H1 (cell line): ENCODE results near the gene PROKR1. TPM values are rescaled to one million over a fixed set of nuclear protein-coding genes. Genes with fewer than 3 reads are reported as not detected.

ENCODE experiments used
- CTCF ChIA-PET: fragments of 300-600 bp; sonication (Branson Sonifier 250); formaldehyde crosslinking; loops from one replicate; lab custom pipeline; 2021; ENCODE audit not compliant: partially characterized antibody; lab: Charles Lee
- POLR2A ChIA-PET: fragments of 300-600 bp; sonication (Branson Sonifier 250); formaldehyde crosslinking; loops from one replicate; lab custom pipeline; 2021; ENCODE audit warnings: inconsistent platforms; ENCODE audit not compliant: partially characterized antibody; lab: Charles Lee
- DNase-seq, 2 experiments: peaks; one replicate each; pipeline versions ENCODE4 v3.0.0 to v3.0.0-alpha.2; 2010 to 2022; ENCODE audit warnings: low spot score in 2 of 2, low read depth in 1 of 2, mixed read lengths in 1 of 2
- FAIRE-seq: peaks from 2 replicates; lab custom pipeline; 2011; peaks lifted over from hg19 to GRCh38; lab: Jason Lieb, UNC
- H2AFZ ChIP-seq: 2 replicates; pipeline ENCODE4 v1.8.1; 2012; ENCODE audit warnings: low read length, inconsistent platforms
- H2AK5ac ChIP-seq: 2 replicates; pipeline ENCODE4 v1.6.1; 2013; ENCODE audit warnings: low read depth, low read length
- H2BK120ac ChIP-seq: replicated peaks from 2 replicates; pipeline ENCODE3; 2013; ENCODE audit warnings: low read depth, low read length, inconsistent platforms
- H2BK12ac ChIP-seq: 2 replicates; pipeline ENCODE4 v1.6.1; 2013; ENCODE audit warnings: low read depth, low read length
- H2BK15ac ChIP-seq: 2 replicates; pipeline ENCODE4 v1.6.1; 2013; ENCODE audit warnings: low read length
- H2BK20ac ChIP-seq: 2 replicates; pipeline ENCODE4 v1.6.1; 2013; ENCODE audit warnings: low read length
- H2BK5ac ChIP-seq: 2 replicates; pipeline ENCODE4 v1.6.1; 2013; ENCODE audit warnings: low read depth, low read length
- H3K14ac ChIP-seq: 2 replicates; pipeline ENCODE4 v1.6.1; 2013; ENCODE audit warnings: inconsistent platforms; ENCODE audit not compliant: insufficient read length
- H3K18ac ChIP-seq: 2 replicates; pipeline ENCODE4 v1.6.1; 2013; ENCODE audit warnings: low read length; ENCODE audit errors: extremely low read depth
- H3K23ac ChIP-seq: 2 replicates; pipeline ENCODE4 v1.6.1; 2013; ENCODE audit warnings: inconsistent platforms; ENCODE audit not compliant: insufficient read length
- H3K23me2 ChIP-seq: 2 replicates; pipeline ENCODE4 v1.6.1; 2013; ENCODE audit warnings: low read depth, low read length
- H3K27ac ChIP-seq: 2 replicates; pipeline ENCODE4 v1.6.1; 2011; ENCODE audit warnings: low read depth, low read length, inconsistent platforms
- H3K27me3 ChIP-seq, 4 experiments: replicated peaks in 1 of 4; 1 replicate in 1 of 4; 2 replicates in 3 of 4; pipeline versions ENCODE4 v1.6.1 to v1.8.1; 2011 to 2013; ENCODE audit warnings: low read length in 3 of 4, mild to moderate bottlenecking in 3 of 4, inconsistent platforms in 2 of 4, mixed read lengths in 2 of 4, moderate library complexity in 1 of 4; ENCODE audit not compliant: control insufficient read depth in 3 of 4, insufficient read depth in 3 of 4; ENCODE audit errors: extremely low read depth in 1 of 4
- H3K36me3 ChIP-seq, 4 experiments: 2 replicates each; pipeline versions ENCODE4 v1.6.1 to v1.8.1; 2011 to 2013; ENCODE audit warnings: mild to moderate bottlenecking in 4 of 4, low read length in 3 of 4, moderate library complexity in 2 of 4, control low read depth in 1 of 4, inconsistent platforms in 1 of 4; ENCODE audit not compliant: insufficient read depth in 4 of 4, control insufficient read depth in 2 of 4
- H3K4ac ChIP-seq: replicated peaks from 2 replicates; pipeline ENCODE3; 2013; ENCODE audit warnings: low read length, low read depth, mixed read lengths, inconsistent platforms; ENCODE audit not compliant: insufficient read length
- H3K4me1 ChIP-seq, 4 experiments: replicated peaks in 1 of 4; 1 replicate in 1 of 4; 2 replicates in 3 of 4; pipeline versions ENCODE4 v1.6.1 to v1.8.1; 2011 to 2013; ENCODE audit warnings: low read length in 3 of 4, inconsistent platforms in 2 of 4, mixed read lengths in 1 of 4; ENCODE audit not compliant: insufficient read depth in 4 of 4, control insufficient read depth in 3 of 4
- H3K4me2 ChIP-seq, 2 experiments: 2 replicates each; pipeline versions ENCODE4 v1.6.1 to v1.8.1; 2011 to 2013; ENCODE audit warnings: low read depth in 2 of 2, low read length in 2 of 2, control low read depth in 1 of 2, inconsistent platforms in 1 of 2, mild to moderate bottlenecking in 1 of 2; ENCODE audit not compliant: insufficient read depth in 1 of 2
- H3K4me3 ChIP-seq, 4 experiments: fragments of 200-600, 300-600 bp in 1 of 4; sonication (generic), shearing (Covaris generic), sonication (Bioruptor Twin) in 1 of 4; 2 replicates each; pipeline versions ENCODE4 v1.5.1 to v1.8.1; 2011 to 2016; ENCODE audit warnings: low read length in 4 of 4, low read depth in 3 of 4, control low read depth in 2 of 4, inconsistent platforms in 2 of 4, mild to moderate bottlenecking in 2 of 4, mixed read lengths in 1 of 4, moderate library complexity in 1 of 4; ENCODE audit not compliant: insufficient read depth in 2 of 4; ENCODE audit errors: extremely low read depth in 1 of 4
- H3K56ac ChIP-seq: replicated peaks from 2 replicates; pipeline ENCODE3; 2013; ENCODE audit warnings: low read depth, mild to moderate bottlenecking, mixed read lengths, low read length, inconsistent platforms; ENCODE audit not compliant: insufficient read length
- H3K79me1 ChIP-seq: 2 replicates; pipeline ENCODE4 v1.6.1; 2013; ENCODE audit warnings: low read depth, low read length, control low read depth
- H3K79me2 ChIP-seq, 2 experiments: 2 replicates each; pipeline versions ENCODE4 v1.6.1 to v1.8.1; 2012 to 2013; ENCODE audit warnings: low read length in 2 of 2, mild to moderate bottlenecking in 2 of 2, inconsistent platforms in 1 of 2; ENCODE audit not compliant: insufficient read depth in 2 of 2, control insufficient read depth in 1 of 2
- H3K9ac ChIP-seq, 4 experiments: replicated peaks in 1 of 4; 1 replicate in 1 of 4; 2 replicates in 3 of 4; pipeline versions ENCODE4 v1.6.1 to v1.8.1; 2011 to 2013; ENCODE audit warnings: low read depth in 3 of 4, low read length in 3 of 4, control low read depth in 2 of 4, mild to moderate bottlenecking in 2 of 4, moderate library complexity in 2 of 4, inconsistent platforms in 1 of 4; ENCODE audit errors: extremely low read depth in 1 of 4
- H3K9me3 ChIP-seq, 2 experiments: 2 replicates each; pipeline versions ENCODE4 v1.6.1 to v1.8.1; 2012 to 2013; ENCODE audit warnings: mild to moderate bottlenecking in 2 of 2, moderate library complexity in 2 of 2, control low read depth in 1 of 2, inconsistent platforms in 1 of 2, low read depth in 1 of 2, low read length in 1 of 2, mixed read lengths in 1 of 2; ENCODE audit not compliant: insufficient read depth in 2 of 2
- H4K20me1 ChIP-seq, 2 experiments: replicated peaks in 1 of 2; 2 replicates each; pipeline versions ENCODE3 to v1.8.1; 2011 to 2013; ENCODE audit warnings: inconsistent platforms in 2 of 2, low read length in 2 of 2, mild to moderate bottlenecking in 1 of 2; ENCODE audit not compliant: insufficient read depth in 2 of 2, control insufficient read depth in 1 of 2
- H4K5ac ChIP-seq: 2 replicates; pipeline ENCODE4 v1.6.1; 2013; ENCODE audit warnings: low read length, low read depth, mixed read lengths, inconsistent platforms; ENCODE audit not compliant: insufficient read length
- H4K8ac ChIP-seq: 2 replicates; pipeline ENCODE4 v1.8.0; 2013; ENCODE audit warnings: mild to moderate bottlenecking, moderate library complexity, low read length, inconsistent platforms; ENCODE audit not compliant: insufficient read depth; ENCODE audit errors: extremely low read depth
- H4K91ac ChIP-seq: replicated peaks from 2 replicates; pipeline ENCODE3; 2013; ENCODE audit warnings: low read length, mixed read lengths, inconsistent platforms; ENCODE audit not compliant: insufficient read length
- BRCA1 ChIP-seq: IDR thresholded peaks from 2 replicates; pipeline ENCODE4 v1.6.1; 2012; ENCODE audit warnings: low read depth, low read length, improper control_type of control experiment
- CBX5 ChIP-seq: fragments of 300-800, 300-1000 bp; sonication (generic); IDR thresholded peaks from 2 replicates; pipeline ENCODE4 v1.7.1; 2016; ENCODE audit warnings: antibody characterized with exemption, low read length, low read depth
- FOSL1 ChIP-seq: IDR thresholded peaks from 2 replicates; pipeline ENCODE4 v1.6.1; 2011; ENCODE audit warnings: mild to moderate bottlenecking, low read depth, low read length, moderate library complexity; ENCODE audit not compliant: insufficient read depth
- GTF2F1 ChIP-seq: IDR thresholded peaks from 2 replicates; pipeline ENCODE4 v1.6.1; 2012; ENCODE audit warnings: low read depth, low read length, improper control_type of control experiment, borderline replicate concordance
- KDM4A ChIP-seq: IDR thresholded peaks from one replicate; pipeline ENCODE4 v1.7.1; 2012; ENCODE audit warnings: low read depth, mild to moderate bottlenecking, moderate library complexity, low read length, inconsistent platforms; ENCODE audit not compliant: severe bottlenecking
- POLR2A ChIP-seq, 2 experiments: IDR thresholded peaks; 1 replicate in 1 of 2; 2 replicates in 1 of 2; pipeline ENCODE4 v1.6.1; 2011; ENCODE audit warnings: low read depth in 2 of 2, low read length in 2 of 2, mild to moderate bottlenecking in 2 of 2; ENCODE audit errors: control extremely low read depth in 1 of 2
- SIX5 ChIP-seq: IDR thresholded peaks from 2 replicates; pipeline ENCODE4 v1.6.1; 2011; ENCODE audit warnings: mild to moderate bottlenecking, low read depth, low read length
- TAF1 ChIP-seq: IDR thresholded peaks from 2 replicates; pipeline ENCODE4 v1.6.1; 2011; ENCODE audit warnings: mild to moderate bottlenecking, low read depth, low read length
- YY1 ChIP-seq: IDR thresholded peaks from 2 replicates; pipeline ENCODE4 v1.6.1; 2011; ENCODE audit warnings: low read depth, mild to moderate bottlenecking, low read length
- WGBS, 2 experiments: shearing (Covaris generic) in 1 of 2; methylation state at CpG; one replicate each; pipeline versions ENCODE4 v1.1.6 to v1.1.7; 2013 to 2015; ENCODE audit warnings: low lambda C conversion rate in 2 of 2, mixed read lengths in 2 of 2, inconsistent platforms in 1 of 2, low coverage in 1 of 2, missing lambda C conversion rate in 1 of 2; ENCODE audit not compliant: insufficient replicate concordance in 2 of 2, insufficient coverage in 1 of 2, insufficient read length in 1 of 2; ENCODE audit errors: extremely low coverage in 1 of 2, missing lambda C conversion rate in 1 of 2; 5-methylcytosine and 5-hydroxymethylcytosine counted together
- polyA plus RNA-seq, 7 experiments: library from polyadenylated mRNA; depleted of rRNA in 3 of 7; stranded (reverse) in 5 of 7; unstranded in 2 of 7; fragments of >200 nt in 5 of 7; fragments of 200-250 nt in 2 of 7; gene quantifications; 1 replicate in 5 of 7; 2 replicates in 1 of 7; 4 replicates in 1 of 7; pipeline versions ENCODE4 v1.2.1 to v1.2.3, GENCODE V29; 2011 to 2013; ENCODE audit warnings: missing spikeins in 2 of 7, mixed read lengths in 2 of 7
- total RNA-seq: library from RNA; stranded (reverse); fragmentation: NEBNext Ultra II Directional; extraction: Animal tissue kit (Norgen Biotek cat#: 25700); gene quantifications from 2 replicates; pipeline ENCODE4 v1.2.1, GENCODE V29; 2021
- TF ChIP-seq, protein P1 (sequence below): IDR thresholded peaks from 2 replicates; pipeline ENCODE4 v1.6.1; 2012; ENCODE audit warnings: inconsistent platforms
- TF ChIP-seq, protein P2 (sequence below), 3 experiments: IDR thresholded peaks; 1 replicate in 2 of 3; 2 replicates in 1 of 3; pipeline versions ENCODE4 v1.5.1 to v1.6.1; 2011; ENCODE audit warnings: low read length in 3 of 3, mild to moderate bottlenecking in 3 of 3, inconsistent platforms in 2 of 3, low read depth in 1 of 3, moderate library complexity in 1 of 3; ENCODE audit not compliant: insufficient read depth in 1 of 3; ENCODE audit errors: control extremely low read depth in 1 of 3

PROKR1 gene
- total and polyA plus RNA-seq, 2 of the 8 experiments (the other 6 are each of a cell fraction or from before 2014, with no cell fraction given), result 1.8 to 3.9 TPM

DNA sequence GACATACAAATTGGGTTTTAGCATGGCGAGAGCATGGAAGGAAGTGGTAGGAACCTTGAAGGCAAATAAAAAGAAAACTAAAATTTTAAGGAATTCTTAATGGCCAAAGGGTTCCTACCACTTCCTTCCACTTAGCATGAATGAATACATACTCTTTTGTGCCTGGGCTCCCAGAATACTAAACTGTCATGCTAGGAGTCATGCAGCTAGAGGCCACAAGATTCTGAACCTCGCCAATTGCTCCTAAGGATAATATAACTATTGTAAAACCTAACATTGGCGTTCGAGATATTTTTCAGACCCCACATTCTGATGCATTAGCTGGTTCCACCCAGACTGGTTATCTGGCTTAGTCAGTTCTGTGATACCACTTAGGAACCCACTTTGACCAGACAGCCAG lies 52.6 kb downstream of the PROKR1 start:
- FAIRE-seq, result no peak
- Histone ChIP-seq H4K91ac (peak overlapping the region; percentile 56), H2AK5ac (no peak overlapping the region), H3K9me3 (peaks cover 7 to 17% of the 10 kb centered on the region in 2 experiments; a peak in 2 of 4 replicates), H3K23ac (no peak overlapping the region), H3K18ac (peak overlapping the region; percentile 26; the same call in 1 of the 2 replicates), H2BK12ac (no peak overlapping the region), H3K79me1 (no peaks in the 10 kb centered on the region), H2BK120ac (peak overlapping the region; percentile 89), H3K4me3 (peak overlapping the region in 1 of 4 experiments; percentile 19; a peak in 1 of 8 replicates), H3K4ac (peak overlapping the region; percentile 15), H2AFZ (no peak overlapping the region), H3K36me3 (no peaks in the 10 kb centered on the region; a peak in 3 of 8 replicates), H3K14ac (no peak overlapping the region), H2BK20ac (no peak overlapping the region), H2BK15ac (no peak overlapping the region), H3K27me3 (no peaks in the 10 kb centered on the region), H3K4me2 (peak overlapping the region in 1 of 2 experiments; percentile 21; a peak in 1 of 4 replicates), H3K79me2 (no peaks in the 10 kb centered on the region), H4K5ac (peak overlapping the region; percentile 23), H3K4me1 (peaks cover 0 to 6% (median 2%) of the 10 kb centered on the region in 4 experiments; a peak in 2 of 7 replicates), H3K56ac (no peak overlapping the region), H2BK5ac (peak overlapping the region; percentile 86; the same call in 1 of the 2 replicates), H3K27ac (no peak overlapping the region; the same call in 1 of the 2 replicates), H3K9ac (no peak overlapping the region), H4K20me1 (no peaks in the 10 kb centered on the region), H4K8ac (no peak overlapping the region), H3K23me2 (no peaks in the 10 kb centered on the region)
- 86% methylated on average over 4 of the region's 4 CpGs; no CpG with 5 or more reads in 1 of the 2 experiments for WGBS, 2 experiments
- no peak for DNase-seq
- CTCF ChIA-PET, result interaction anchor here (1.2 to 1.5 kb wide), 2 partner anchors 12 to 13 kb away, joined by 3 to 9 read pairs; no protein-coding TSS in a partner anchor
- POLR2A ChIA-PET, result no interaction called here
- TF ChIP-seq BRCA1 (no peak), CBX5 (no peak), GTF2F1 (no peak), KDM4A (no peak), POLR2A (IDR thresholded peaks at IDR 0.05; ENCODE audit: control extremely low read depth in 1 of 2, low read depth in 2 of 2, low read length in 2 of 2) (no peak), FOSL1 (no peak), YY1 (no peak), TAF1 (no peak), SIX5 (no peak)
- TF ChIP-seq, protein P1, sequence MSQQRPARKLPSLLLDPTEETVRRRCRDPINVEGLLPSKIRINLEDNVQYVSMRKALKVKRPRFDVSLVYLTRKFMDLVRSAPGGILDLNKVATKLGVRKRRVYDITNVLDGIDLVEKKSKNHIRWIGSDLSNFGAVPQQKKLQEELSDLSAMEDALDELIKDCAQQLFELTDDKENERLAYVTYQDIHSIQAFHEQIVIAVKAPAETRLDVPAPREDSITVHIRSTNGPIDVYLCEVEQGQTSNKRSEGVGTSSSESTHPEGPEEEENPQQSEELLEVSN, result no peak
- TF ChIP-seq, protein P2, sequence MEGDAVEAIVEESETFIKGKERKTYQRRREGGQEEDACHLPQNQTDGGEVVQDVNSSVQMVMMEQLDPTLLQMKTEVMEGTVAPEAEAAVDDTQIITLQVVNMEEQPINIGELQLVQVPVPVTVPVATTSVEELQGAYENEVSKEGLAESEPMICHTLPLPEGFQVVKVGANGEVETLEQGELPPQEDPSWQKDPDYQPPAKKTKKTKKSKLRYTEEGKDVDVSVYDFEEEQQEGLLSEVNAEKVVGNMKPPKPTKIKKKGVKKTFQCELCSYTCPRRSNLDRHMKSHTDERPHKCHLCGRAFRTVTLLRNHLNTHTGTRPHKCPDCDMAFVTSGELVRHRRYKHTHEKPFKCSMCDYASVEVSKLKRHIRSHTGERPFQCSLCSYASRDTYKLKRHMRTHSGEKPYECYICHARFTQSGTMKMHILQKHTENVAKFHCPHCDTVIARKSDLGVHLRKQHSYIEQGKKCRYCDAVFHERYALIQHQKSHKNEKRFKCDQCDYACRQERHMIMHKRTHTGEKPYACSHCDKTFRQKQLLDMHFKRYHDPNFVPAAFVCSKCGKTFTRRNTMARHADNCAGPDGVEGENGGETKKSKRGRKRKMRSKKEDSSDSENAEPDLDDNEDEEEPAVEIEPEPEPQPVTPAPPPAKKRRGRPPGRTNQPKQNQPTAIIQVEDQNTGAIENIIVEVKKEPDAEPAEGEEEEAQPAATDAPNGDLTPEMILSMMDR (IDR thresholded peaks at IDR 0.05; ENCODE audit: control extremely low read depth in 1 of 3, insufficient read depth in 1 of 3, low read depth in 1 of 3, low read length in 3 of 3), result no peak
